ENCODE data around the gene CCL25.

- TF ChIP-seq, protein P1, sequence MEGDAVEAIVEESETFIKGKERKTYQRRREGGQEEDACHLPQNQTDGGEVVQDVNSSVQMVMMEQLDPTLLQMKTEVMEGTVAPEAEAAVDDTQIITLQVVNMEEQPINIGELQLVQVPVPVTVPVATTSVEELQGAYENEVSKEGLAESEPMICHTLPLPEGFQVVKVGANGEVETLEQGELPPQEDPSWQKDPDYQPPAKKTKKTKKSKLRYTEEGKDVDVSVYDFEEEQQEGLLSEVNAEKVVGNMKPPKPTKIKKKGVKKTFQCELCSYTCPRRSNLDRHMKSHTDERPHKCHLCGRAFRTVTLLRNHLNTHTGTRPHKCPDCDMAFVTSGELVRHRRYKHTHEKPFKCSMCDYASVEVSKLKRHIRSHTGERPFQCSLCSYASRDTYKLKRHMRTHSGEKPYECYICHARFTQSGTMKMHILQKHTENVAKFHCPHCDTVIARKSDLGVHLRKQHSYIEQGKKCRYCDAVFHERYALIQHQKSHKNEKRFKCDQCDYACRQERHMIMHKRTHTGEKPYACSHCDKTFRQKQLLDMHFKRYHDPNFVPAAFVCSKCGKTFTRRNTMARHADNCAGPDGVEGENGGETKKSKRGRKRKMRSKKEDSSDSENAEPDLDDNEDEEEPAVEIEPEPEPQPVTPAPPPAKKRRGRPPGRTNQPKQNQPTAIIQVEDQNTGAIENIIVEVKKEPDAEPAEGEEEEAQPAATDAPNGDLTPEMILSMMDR (IDR thresholded peaks at IDR 0.05), result no peak
- TF ChIP-seq EP300 (IDR thresholded peaks at IDR 0.05), result no peak
Measured at GRCh38 chr19:8021374-8021773, 31.2 kb upstream of the CCL25 start.

Data from stomach (tissue), 4 donors.